Smooth muscle cell (in vitro differentiated cells): ENCODE results near the gene PPARGC1A. TPM values are rescaled to one million over a fixed set of nuclear protein-coding genes. Genes with fewer than 3 reads are reported as not detected.

Source experiments
- DNase-seq: peaks from one replicate; lab custom pipeline; 2025; ENCODE audit not compliant: unreplicated experiment; lab: John Stamatoyannopoulos, UW
- H2AFZ ChIP-seq: fragments of 200-600 bp; sonication (generic); 2 replicates; pipeline ENCODE4 v1.6.0; 2016; ENCODE audit warnings: antibody characterized with exemption, low read depth, mild to moderate bottlenecking
- H3F3A ChIP-seq: fragments of 200-600 bp; sonication (generic); 2 replicates; pipeline ENCODE4 v1.6.0; 2017; ENCODE audit warnings: antibody characterized with exemption, low read depth
- H3K27ac ChIP-seq: fragments of 200-600 bp; sonication (generic); 2 replicates; pipeline ENCODE4 v1.5.1; 2016; ENCODE audit warnings: low read depth, mild to moderate bottlenecking
- H3K27me3 ChIP-seq: fragments of 200-600 bp; sonication (generic); 2 replicates; pipeline ENCODE4 v1.6.1; 2016; ENCODE audit warnings: low read depth, mild to moderate bottlenecking
- H3K36me3 ChIP-seq: fragments of 200-600 bp; sonication (generic); 2 replicates; pipeline ENCODE4 v1.5.1; 2016; ENCODE audit warnings: low read depth
- H3K4me1 ChIP-seq: fragments of 200-600 bp; sonication (generic); 2 replicates; pipeline ENCODE4 v1.5.1; 2016; ENCODE audit warnings: low read depth
- H3K4me2 ChIP-seq: fragments of 200-600 bp; sonication (generic); 2 replicates; pipeline ENCODE4 v1.6.0; 2016; ENCODE audit warnings: mild to moderate bottlenecking
- H3K4me3 ChIP-seq: fragments of 200-600 bp; sonication (generic); 2 replicates; pipeline ENCODE4 v1.5.1; 2016; ENCODE audit warnings: mild to moderate bottlenecking
- H3K79me2 ChIP-seq: fragments of 200-600 bp; sonication (generic); 2 replicates; pipeline ENCODE4 v1.6.0; 2016; ENCODE audit warnings: low read depth, mild to moderate bottlenecking
- H3K9ac ChIP-seq: fragments of 200-600 bp; sonication (generic); 2 replicates; pipeline ENCODE4 v1.6.0; 2016; ENCODE audit warnings: low read depth
- H3K9me3 ChIP-seq: fragments of 200-600 bp; sonication (generic); replicated peaks from 2 replicates; pipeline ENCODE4 v1.5.1; 2016; ENCODE audit warnings: low read depth
- H4K20me1 ChIP-seq: fragments of 200-600 bp; sonication (generic); 2 replicates; pipeline ENCODE4 v1.6.0; 2016; ENCODE audit warnings: low read depth
- WGBS: methylation state at CpG from one replicate; pipeline ENCODE4 v1.1.7; 2016; ENCODE audit warnings: low lambda C conversion rate; 5-methylcytosine and 5-hydroxymethylcytosine counted together
- polyA plus RNA-seq: library from polyadenylated mRNA; unstranded; fragments of >200 nt; fragmentation: Nextera tagmentation; extraction: Ambion mirVana; gene quantifications from 2 replicates; pipeline ENCODE4 v1.2.1, GENCODE V29; 2016
- total RNA-seq: library from RNA; depleted of rRNA; stranded (reverse); fragments of >200 nt; gene quantifications from 2 replicates; pipeline ENCODE4 v1.2.3, GENCODE V29; 2014
- TF ChIP-seq, protein P1 (sequence below): fragments of 200-600 bp; sonication (generic); IDR thresholded peaks from 2 replicates; pipeline ENCODE4 v1.5.1; 2017; ENCODE audit warnings: borderline replicate concordance, mild to moderate bottlenecking, antibody characterized with exemption; ENCODE audit not compliant: insufficient read depth, poor library complexity, severe bottlenecking

The PPARGC1A gene
- total and polyA plus RNA-seq, 2 experiments from 2014 or later: 0.25 to 2.8 TPM

DNA sequence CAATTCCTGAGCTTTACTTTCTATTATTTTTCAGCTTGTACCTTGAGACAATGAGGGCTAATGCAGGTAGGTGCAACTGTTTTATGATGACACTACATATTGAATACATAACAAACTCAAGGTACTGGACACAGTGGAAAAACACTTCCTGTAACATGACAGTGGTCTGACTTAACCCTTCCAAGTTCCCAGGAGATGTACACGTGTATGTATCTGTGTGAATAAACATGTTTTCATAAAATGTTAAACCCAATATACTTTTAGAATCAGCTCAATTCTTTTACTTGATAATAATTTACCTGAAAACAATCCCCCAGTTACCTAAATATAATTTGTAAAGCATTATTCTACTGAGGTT is 1.2 kb upstream of the PPARGC1A start:
- Histone ChIP-seq H3K27me3 (no peaks in the 10 kb centered on the region), H3K9me3 (no peaks in the 10 kb centered on the region), H3K79me2 (no peaks in the 10 kb centered on the region), H3K4me1 (peaks cover 22% of the 10 kb centered on the region), H3K27ac (no peak overlapping the region), H4K20me1 (no peaks in the 10 kb centered on the region), H3K4me3 (peak overlapping the region; percentile 54), H3K9ac (no peak overlapping the region), H3F3A (no peaks in the 10 kb centered on the region), H3K36me3 (no peaks in the 10 kb centered on the region), H2AFZ (peak overlapping the region; percentile 87), H3K4me2 (peak overlapping the region; percentile 83)
- TF ChIP-seq, protein P1, sequence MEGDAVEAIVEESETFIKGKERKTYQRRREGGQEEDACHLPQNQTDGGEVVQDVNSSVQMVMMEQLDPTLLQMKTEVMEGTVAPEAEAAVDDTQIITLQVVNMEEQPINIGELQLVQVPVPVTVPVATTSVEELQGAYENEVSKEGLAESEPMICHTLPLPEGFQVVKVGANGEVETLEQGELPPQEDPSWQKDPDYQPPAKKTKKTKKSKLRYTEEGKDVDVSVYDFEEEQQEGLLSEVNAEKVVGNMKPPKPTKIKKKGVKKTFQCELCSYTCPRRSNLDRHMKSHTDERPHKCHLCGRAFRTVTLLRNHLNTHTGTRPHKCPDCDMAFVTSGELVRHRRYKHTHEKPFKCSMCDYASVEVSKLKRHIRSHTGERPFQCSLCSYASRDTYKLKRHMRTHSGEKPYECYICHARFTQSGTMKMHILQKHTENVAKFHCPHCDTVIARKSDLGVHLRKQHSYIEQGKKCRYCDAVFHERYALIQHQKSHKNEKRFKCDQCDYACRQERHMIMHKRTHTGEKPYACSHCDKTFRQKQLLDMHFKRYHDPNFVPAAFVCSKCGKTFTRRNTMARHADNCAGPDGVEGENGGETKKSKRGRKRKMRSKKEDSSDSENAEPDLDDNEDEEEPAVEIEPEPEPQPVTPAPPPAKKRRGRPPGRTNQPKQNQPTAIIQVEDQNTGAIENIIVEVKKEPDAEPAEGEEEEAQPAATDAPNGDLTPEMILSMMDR: no peak
- no peak for DNase-seq
- 37% methylated on average over 1 of the region's 1 CpG for WGBS

DNA sequence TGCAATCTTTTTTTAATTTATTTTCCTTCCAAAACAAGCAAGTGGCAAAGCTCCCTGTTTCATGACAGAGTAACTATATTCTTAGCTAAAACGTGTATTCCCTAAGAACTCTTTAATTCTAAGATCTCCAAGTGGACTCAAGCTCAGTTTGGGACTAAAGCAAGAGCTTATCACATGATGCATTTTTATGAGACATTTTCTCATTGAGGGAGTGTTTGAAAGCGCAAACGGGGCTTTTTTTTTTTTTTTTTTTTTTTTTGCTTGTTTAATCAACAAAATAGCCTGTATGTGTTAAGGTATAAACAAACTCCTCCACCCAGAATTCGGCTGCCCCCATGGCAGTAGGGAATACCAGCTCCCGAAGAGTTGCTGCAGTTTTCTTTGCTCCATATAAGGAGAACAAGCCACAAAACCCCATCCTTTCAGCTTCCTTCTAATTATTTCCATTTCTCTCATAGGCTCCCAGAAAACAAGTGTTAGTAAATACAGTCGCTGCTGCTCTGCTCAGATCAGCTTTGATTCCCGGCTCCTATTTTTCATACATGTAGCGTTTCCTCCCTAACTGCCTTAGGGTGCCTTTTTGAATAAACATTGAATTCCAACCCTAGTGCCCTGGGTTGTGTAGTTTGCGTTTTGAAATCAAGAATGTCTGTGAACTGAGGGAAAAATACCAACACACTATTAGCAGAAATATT is 669 bp upstream of the PPARGC1A start:
- H3K4me1 ChIP-seq: peaks cover 22% of the 10 kb centered on the region
- H2AFZ ChIP-seq: peak overlapping the region; percentile 87
- no peaks in the 10 kb centered on the region for H4K20me1 ChIP-seq
- H3K27me3 ChIP-seq: no peaks in the 10 kb centered on the region
- TF ChIP-seq, protein P1: no peak
- H3K9ac ChIP-seq: peak overlapping the region; percentile 32
- no peaks in the 10 kb centered on the region for H3K9me3 ChIP-seq
- H3K79me2 ChIP-seq: no peaks in the 10 kb centered on the region
- peak overlapping the region; percentile 83 for H3K4me2 ChIP-seq
- 13% methylated on average over 9 of the region's 9 CpGs for WGBS
- peak overlapping the region; percentile 10 for H3K27ac ChIP-seq
- no peak for DNase-seq
- no peaks in the 10 kb centered on the region for H3K36me3 ChIP-seq
- H3F3A ChIP-seq: no peaks in the 10 kb centered on the region
- peak overlapping the region; percentile 54 for H3K4me3 ChIP-seq

DNA sequence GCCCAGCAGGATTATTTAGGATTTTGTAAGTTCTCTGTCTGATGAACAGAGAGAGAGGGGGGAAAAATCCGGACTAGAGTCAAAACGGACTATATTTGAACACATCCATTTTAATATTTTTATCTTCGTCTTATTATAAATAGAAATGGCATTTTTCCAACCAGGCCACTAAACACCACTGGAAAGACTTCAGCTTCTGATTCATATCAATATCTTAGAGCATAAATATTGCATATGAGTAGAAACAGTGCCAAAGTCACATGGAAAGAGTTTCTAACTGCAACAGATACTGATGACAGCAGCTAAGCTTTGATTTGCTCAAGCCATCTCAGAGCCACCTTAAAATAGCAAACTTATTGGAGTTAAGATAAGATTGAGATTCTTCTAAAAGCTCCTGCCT is 456 bp downstream of the PPARGC1A start:
- no peak overlapping the region for H3K27ac ChIP-seq

More for the DNA sequence above, 456 bp downstream of the PPARGC1A start:
- Histone ChIP-seq H3K4me1 (peaks cover 22% of the 10 kb centered on the region), H3K79me2 (no peaks in the 10 kb centered on the region), H3F3A (no peaks in the 10 kb centered on the region), H3K4me3 (peak overlapping the region; percentile 54), H3K4me2 (peak overlapping the region; percentile 83), H3K9ac (no peak overlapping the region), H3K9me3 (no peaks in the 10 kb centered on the region), H4K20me1 (no peaks in the 10 kb centered on the region), H3K36me3 (no peaks in the 10 kb centered on the region), H2AFZ (peak overlapping the region; percentile 50), H3K27me3 (no peaks in the 10 kb centered on the region)
- DNase-seq: no peak
- WGBS: 30% methylated on average over 3 of the region's 3 CpGs
- TF ChIP-seq, protein P1: no peak
